Parathyroid adenoma (tissue), 2 donors: ENCODE results near the gene CCDC32.

ENCODE experiments used
- H2AFZ ChIP-seq: fragments of 300-600 bp; sonication (generic); one replicate; pipeline ENCODE4 v1.7.0; 2017; ENCODE audit warnings: antibody characterized with exemption, mild to moderate bottlenecking
- H3K27ac ChIP-seq: fragments of 300-600 bp; sonication (generic); one replicate; pipeline ENCODE4 v1.7.0; 2017
- H3K27me3 ChIP-seq: fragments of 300-600 bp; sonication (generic); one replicate; pipeline ENCODE4 v1.7.0; 2017; ENCODE audit warnings: low read length; ENCODE audit not compliant: control insufficient read depth, insufficient read depth
- H3K36me3 ChIP-seq: fragments of 300-600 bp; sonication (generic); one replicate; pipeline ENCODE4 v1.7.0; 2017; ENCODE audit warnings: low read length; ENCODE audit not compliant: control insufficient read depth, insufficient read depth
- H3K4me1 ChIP-seq: fragments of 300-600 bp; sonication (generic); one replicate; pipeline ENCODE4 v1.7.0; 2017; ENCODE audit warnings: control low read depth
- H3K4me2 ChIP-seq: fragments of 300-600 bp; sonication (generic); one replicate; pipeline ENCODE4 v1.7.0; 2017; ENCODE audit warnings: low read length
- H3K4me3 ChIP-seq: fragments of 300-600 bp; sonication (generic); one replicate; pipeline ENCODE4 v1.7.0; 2017; ENCODE audit warnings: low read depth, low read length
- H3K79me2 ChIP-seq: fragments of 300-600 bp; sonication (generic); one replicate; pipeline ENCODE4 v1.7.0; 2017; ENCODE audit warnings: control low read depth
- H3K9ac ChIP-seq: fragments of 300-600 bp; sonication (generic); one replicate; pipeline ENCODE4 v1.7.0; 2017; ENCODE audit warnings: mild to moderate bottlenecking
- H3K9me3 ChIP-seq: fragments of 300-600 bp; sonication (generic); one replicate; pipeline ENCODE4 v1.7.0; 2017; ENCODE audit warnings: low read length; ENCODE audit not compliant: control insufficient read depth
- CTCF ChIP-seq: fragments of 300-600 bp; sonication (generic); IDR thresholded peaks from one replicate; pipeline ENCODE4 v1.7.0; 2017; ENCODE audit warnings: antibody characterized with exemption, mild to moderate bottlenecking
- donor health status: primary hyperparathyroidism.

CCDC32 gene

GRCh38 chr15:40543631-40544294, 21.1 kb downstream of the CCDC32 start:
- no peak overlapping the region for H2AFZ ChIP-seq
- H3K27me3 ChIP-seq, result no peaks in the 10 kb centered on the region
- H3K9ac ChIP-seq, result no peak overlapping the region
- H3K9me3 ChIP-seq, result no peaks in the 10 kb centered on the region
- H3K4me1 ChIP-seq, result no peaks in the 10 kb centered on the region
- no peaks in the 10 kb centered on the region for H3K36me3 ChIP-seq
- H3K27ac ChIP-seq, result no peak overlapping the region
- H3K4me3 ChIP-seq, result no peak overlapping the region
- no peak for TF ChIP-seq CTCF
- no peaks in the 10 kb centered on the region for H3K79me2 ChIP-seq
- no peak overlapping the region for H3K4me2 ChIP-seq

GRCh38 chr15:40543082-40543481, 21.8 kb downstream of the CCDC32 start:
- Histone ChIP-seq H3K4me1 (no peaks in the 10 kb centered on the region), H3K9me3 (no peaks in the 10 kb centered on the region), H3K27me3 (no peaks in the 10 kb centered on the region), H3K79me2 (no peaks in the 10 kb centered on the region), H3K9ac (no peak overlapping the region), H3K36me3 (no peaks in the 10 kb centered on the region), H3K4me2 (no peak overlapping the region), H3K27ac (no peak overlapping the region), H3K4me3 (no peak overlapping the region), H2AFZ (no peak overlapping the region)
- no peak for TF ChIP-seq CTCF

GRCh38 chr15:40538976-40539375, 25.9 kb downstream of the CCDC32 start:
- H3K36me3 ChIP-seq, result no peaks in the 10 kb centered on the region
- H3K4me1 ChIP-seq, result no peaks in the 10 kb centered on the region
- H2AFZ ChIP-seq, result no peak overlapping the region
- H3K79me2 ChIP-seq, result no peaks in the 10 kb centered on the region
- TF ChIP-seq CTCF, result no peak
- no peak overlapping the region for H3K4me2 ChIP-seq
- no peak overlapping the region for H3K27ac ChIP-seq
- H3K9me3 ChIP-seq, result no peaks in the 10 kb centered on the region
- H3K9ac ChIP-seq, result no peak overlapping the region
- H3K27me3 ChIP-seq, result no peaks in the 10 kb centered on the region
- no peak overlapping the region for H3K4me3 ChIP-seq

- Histone ChIP-seq H3K4me3 (no peak overlapping the region), H3K4me2 (no peak overlapping the region), H2AFZ (no peak overlapping the region), H3K9me3 (no peaks in the 10 kb centered on the region), H3K27ac (no peak overlapping the region), H3K4me1 (no peaks in the 10 kb centered on the region), H3K79me2 (no peaks in the 10 kb centered on the region), H3K36me3 (no peaks in the 10 kb centered on the region), H3K27me3 (no peaks in the 10 kb centered on the region), H3K9ac (no peak overlapping the region)
- TF ChIP-seq CTCF, result no peak
These were observed 28.3 kb downstream of the CCDC32 start for GRCh38 chr15:40536501-40536900.

GRCh38 chr15:40534371-40534770, 30.5 kb downstream of the CCDC32 start:
- H3K36me3 ChIP-seq, result no peaks in the 10 kb centered on the region
- TF ChIP-seq CTCF, result no peak
- no peak overlapping the region for H3K27ac ChIP-seq
- H3K9ac ChIP-seq, result no peak overlapping the region
- no peaks in the 10 kb centered on the region for H3K27me3 ChIP-seq
- H3K79me2 ChIP-seq, result no peaks in the 10 kb centered on the region
- no peak overlapping the region for H3K4me2 ChIP-seq
- H3K9me3 ChIP-seq, result no peaks in the 10 kb centered on the region
- no peak overlapping the region for H2AFZ ChIP-seq
- H3K4me1 ChIP-seq, result no peaks in the 10 kb centered on the region
- no peak overlapping the region for H3K4me3 ChIP-seq
